GM18861 (cell line): ENCODE measurements around the gene VPS37B.

Experiments
- ATAC-seq: cut with Tn5 transposase; IDR thresholded peaks from one replicate; pipeline ENCODE4 v1.9.1; 2021; ENCODE audit not compliant: unreplicated experiment

VPS37B gene

GRCh38 chr12:122842505-122843405, 53.2 kb downstream of the VPS37B start:
- no peak for ATAC-seq

DNA sequence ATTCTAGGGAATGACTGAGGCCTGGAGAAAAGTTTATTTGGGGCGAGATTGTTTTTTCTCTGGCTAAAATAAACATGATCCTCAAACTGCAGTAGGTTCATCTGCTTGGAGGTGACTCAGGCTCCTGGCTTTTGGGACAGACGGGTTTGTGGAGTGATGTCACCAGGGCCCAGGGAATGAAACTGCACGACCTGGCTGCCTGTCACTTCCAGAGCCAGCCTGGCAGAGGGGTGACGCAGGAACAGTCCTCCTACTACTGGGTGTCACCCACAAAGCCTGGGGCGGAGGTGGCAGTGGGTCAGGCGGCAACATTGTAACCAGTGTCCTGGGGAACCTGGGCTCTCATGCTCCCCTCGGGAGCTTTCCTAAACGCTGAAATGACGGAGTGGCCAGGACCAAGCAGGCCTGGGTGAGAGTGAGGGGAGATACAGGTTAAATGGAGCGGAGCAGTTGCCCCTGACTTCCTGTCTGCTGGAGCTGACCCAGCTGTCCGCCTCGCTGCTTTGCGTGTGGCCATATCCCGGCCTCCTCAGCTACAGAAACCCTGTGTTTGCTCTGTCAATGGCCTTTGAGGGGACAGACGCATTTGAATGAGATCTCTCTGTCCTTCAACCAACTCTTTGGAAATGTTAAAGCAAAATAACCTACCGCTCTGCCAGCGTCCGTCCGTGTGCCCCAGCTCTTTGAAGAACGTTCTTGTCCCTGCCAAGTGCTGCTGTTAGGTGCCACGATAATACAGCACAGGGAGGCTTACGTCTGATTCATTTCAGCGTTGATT, 54.2 kb downstream of the VPS37B start:
- no peak for ATAC-seq

DNA sequence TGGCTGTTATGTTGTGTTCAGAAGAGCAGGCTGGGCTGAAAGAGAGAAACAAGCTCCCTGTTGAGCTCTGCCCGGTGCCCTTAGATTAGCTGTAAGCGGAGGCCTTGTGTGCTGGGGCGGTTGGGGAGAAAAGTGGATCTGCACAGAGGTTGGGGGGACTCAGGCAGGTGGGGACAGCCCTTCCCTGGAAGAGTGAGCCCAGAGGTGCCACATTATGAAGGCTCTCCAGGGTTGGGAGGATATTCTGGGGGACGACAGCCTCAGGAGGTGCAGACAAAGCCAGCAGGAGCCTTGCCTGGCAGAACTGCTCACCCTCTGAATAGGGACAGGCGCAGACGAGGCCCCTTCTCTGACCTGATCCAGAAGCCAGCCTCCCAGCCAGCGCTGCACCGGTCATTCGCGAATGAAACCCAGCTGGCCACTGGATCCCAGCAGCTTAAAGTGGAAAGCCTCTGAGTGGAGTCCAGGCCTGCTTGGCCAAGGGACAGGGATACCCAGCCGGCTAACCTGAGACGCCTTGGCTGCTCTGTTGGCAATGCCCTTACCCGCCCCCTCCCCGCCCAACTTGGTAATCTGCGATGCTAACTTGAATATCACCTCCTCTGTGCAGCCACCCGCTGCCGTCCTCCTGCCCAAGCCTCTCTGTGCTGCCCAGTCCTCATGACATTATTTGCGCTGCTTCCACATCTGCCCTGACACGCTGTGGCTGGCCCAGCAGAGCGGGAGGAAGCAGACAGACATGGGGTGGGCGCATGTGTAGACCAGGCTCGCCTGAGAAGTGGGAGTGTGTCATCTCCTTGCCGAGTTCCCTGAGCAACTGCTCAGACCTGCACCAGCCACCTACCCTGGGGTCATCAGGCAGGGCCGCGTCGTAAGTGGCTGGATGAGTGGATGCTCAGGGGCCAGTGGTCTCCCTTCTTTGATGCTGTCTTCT, 55.1 kb downstream of the VPS37B start:
- no peak for ATAC-seq

DNA sequence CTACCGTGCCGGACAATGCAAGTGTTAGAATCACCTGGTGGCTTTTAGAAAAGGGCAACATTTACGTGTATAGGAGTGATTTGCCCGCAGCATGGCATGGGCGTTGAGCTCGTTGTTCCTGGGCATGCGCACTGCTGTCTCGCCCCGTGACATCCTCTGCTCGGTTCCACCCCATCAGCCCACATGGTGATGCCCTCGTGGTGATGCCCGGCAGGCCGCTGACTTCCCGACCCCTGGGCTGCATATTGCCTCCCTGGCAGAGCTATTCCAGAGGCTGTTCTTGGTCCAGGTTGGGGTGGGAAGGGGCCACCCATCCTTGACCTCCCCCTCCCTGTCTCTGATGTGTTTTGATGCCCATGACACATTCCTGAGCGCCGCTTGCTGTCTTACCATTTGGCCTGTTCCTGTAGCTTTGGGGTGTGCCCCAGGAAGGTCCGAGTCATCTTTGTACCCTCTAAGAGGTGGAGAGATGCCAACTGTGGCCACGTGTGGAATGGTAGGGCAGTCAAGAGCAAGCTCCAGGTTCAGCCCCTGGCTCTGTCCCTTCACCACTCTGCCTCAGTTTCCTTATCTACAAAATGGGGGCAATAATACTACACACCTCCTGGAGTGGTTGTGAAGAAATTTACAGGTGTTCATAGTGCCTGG, 55.9 kb downstream of the VPS37B start:
- ATAC-seq = no peak

DNA sequence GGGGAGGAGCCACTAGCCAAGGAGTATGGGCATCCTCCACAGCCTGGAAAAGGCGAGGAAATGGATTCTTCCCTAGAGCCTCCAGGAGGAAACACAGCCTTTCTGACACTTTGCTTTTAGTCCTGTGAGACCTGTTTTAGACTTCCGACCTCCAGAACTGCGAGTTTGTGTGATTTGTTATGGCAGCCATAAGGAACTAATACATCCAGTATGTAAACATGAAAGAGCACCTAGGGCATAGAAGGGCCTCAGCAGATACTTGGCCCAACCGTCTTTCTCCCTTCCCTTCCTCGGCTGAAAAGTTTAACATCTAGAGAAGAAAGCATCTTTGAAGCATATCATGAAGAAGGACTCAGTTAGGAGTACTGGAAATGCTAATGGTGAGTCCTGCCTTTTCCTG, 57.1 kb downstream of the VPS37B start:
- ATAC-seq = no peak

DNA sequence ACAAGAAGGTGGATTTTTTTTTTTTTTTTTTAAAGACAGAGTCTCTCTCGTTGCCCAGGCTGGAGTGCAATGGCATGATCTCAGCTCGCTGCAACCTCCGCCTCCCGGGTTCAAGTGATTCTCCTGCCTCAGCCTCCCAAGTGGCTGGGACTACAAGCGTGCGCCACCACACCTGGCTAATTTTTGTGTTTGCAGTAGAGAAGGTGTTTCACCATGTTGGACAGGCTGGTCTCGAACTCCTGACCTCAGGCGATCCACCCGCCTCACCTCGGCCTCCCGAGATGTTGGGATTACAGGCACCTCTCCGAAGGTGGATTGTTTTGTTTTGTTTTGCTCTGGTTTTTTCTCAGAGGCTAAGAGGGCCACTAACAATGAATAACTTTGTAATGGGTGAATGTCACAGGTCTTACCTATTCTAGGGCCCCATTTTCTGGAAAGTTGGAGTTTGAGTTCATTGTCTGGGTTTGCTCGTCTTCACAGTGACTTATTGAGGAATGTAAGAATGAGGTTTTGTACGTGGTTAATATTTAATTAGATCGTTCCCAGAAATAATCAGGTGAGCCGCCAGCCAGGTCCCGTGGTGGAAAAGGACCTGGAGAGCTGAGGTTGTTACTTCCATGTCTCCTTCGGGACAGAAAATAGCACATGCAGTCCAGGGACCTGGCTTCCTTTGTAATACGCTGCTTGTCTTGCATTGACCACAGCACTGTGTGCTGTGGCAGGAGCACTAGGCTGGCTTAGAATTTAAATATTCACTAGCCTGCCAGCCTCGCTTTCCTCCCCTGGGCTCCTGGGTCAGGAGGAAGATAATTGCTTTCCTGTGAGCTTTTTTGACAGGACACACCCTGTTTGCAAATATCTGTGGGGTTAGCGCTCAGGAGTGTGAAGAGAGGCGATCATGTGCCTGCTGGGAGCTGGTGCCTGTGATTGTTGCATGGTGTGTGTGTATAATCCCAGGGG, 58.3 kb downstream of the VPS37B start:
- ATAC-seq = no peak

DNA sequence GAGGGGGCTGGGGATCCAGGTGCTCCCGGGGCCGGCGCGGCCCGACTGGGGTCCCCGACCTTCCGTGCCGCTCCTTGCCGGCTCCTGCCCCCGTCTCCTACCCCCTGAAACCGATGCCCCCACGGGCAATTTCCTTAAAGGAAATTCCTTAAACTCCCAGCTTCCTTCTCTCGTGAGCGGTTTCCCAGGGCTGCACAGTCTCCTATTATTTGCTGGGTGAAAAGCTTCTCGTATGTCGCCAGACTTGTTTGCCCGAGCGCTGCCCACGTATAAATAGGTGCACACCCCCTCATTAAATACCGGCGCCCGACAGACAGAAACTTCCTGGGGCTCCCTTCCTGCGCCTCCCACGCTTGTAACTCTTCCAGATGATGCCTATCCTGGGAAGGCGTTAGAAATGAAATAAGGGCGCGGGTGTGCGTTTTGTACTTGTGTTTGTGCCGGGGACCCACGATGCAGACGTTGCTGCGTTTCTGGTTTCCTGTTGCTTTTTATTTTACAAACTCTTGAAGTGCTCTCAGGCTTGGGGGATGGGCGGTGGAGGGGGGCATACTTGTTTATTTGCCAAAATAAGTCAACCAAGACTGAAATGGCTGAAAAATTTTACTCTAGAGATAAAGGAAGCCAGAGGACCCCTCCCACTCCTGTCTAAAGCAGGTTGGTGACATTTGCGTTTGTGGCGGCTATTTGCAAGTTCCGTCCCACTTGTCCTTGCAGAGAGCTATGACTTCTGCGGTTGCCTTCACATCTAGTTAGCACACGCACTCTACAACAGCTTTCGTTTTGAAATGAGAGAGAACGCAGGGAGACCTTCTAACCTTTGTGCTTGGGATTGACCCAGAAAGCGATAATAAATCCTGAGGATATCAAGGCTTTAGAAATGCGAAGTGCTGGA, 59.6 kb downstream of the VPS37B start:
- ATAC-seq = peak; percentile 52

GRCh38 chr12:122835750-122836026, 60.2 kb downstream of the VPS37B start:
- no peak for ATAC-seq

- no peak for ATAC-seq
These were observed 60.8 kb downstream of the VPS37B start, which contains the start of gene HIP1R for GRCh38 chr12:122834921-122835749. HIP1R (plus strand) TSS chr12:122835457; CDS start chr12:122835551, 94 bp downstream.

- ATAC-seq = no peak
These were observed 61.6 kb downstream of the VPS37B start for GRCh38 chr12:122834104-122834920.

- no peak for ATAC-seq
These were observed 65.3 kb downstream of the VPS37B start for GRCh38 chr12:122830517-122831214.

DNA sequence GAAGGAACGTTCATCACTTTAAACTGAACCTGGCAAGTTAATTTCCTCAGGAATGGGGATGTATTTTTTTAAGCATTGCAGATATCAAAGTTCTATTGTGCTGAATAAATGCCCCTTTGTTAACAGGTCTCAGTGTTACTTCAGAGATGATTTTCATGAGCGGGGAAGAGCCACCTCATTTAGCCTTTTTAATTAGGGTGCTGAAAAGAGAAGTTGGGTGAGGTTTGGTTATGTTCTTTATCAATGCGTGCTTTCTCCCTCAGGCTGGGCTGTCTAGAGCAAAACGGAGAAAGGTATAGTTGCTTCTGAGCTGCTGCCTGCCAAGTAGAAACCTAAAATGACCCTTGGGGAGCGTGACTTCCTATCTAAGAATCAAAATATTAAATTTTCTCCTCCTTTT, 68.7 kb downstream of the VPS37B start:
- no peak for ATAC-seq

- no peak for ATAC-seq
These were observed 69.9 kb downstream of the VPS37B start for GRCh38 chr12:122825773-122826724.

DNA sequence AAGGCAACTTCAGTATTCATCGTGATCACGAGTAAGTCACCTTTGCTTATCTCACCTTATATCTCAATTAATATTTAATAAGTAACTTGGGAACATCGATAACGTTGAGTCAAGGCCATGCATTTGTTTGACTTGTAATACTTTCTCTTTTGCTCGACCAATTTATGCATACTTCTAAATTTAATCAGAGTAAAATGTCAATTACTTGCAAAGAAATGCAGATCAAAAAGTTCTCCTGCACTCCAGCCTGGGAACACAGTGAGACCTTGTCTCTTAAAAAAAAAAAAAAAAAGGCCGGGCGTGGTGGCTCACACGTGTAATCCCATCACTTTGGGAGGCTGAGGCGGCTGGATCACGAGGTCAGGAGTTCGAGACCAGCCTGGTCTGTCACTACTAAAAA, 72.5 kb downstream of the VPS37B start:
- no peak for ATAC-seq

DNA sequence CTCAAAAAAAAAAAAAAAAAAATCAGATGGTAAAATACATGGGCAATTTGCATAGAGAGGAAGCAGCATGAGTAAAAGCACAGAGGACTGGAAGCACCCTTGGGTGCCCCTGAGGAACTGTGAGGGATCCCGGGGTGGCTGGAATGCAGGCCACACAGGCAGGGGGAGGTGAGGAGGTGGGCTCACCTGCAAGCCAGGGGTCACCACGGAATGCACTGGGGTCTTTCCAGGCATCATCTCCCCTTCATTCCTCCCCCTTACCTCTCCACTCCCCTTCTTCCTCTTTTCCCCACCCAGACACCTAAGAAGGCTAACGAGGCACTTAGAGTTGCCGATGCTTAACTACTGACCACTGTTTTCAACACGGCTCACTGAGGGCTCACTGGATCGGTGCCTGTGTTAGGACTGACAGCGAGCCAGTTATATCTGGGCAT, 75.1 kb downstream of the VPS37B start:
- no peak for ATAC-seq
